Fibroblast of lung (primary cell): ENCODE results near the gene GDF2. TPM values are rescaled to one million over a fixed set of nuclear protein-coding genes. Genes with fewer than 3 reads are reported as not detected.

ENCODE experiments used
- DNase-seq, 2 donors: peaks; one replicate each; pipeline versions ENCODE4 v3.0.0 to v3.0.0-alpha.2; 2010; ENCODE audit warnings: low read depth in 2 of 2
- H2AFZ ChIP-seq: 2 replicates; pipeline ENCODE4 v1.5.1; 2012; ENCODE audit warnings: low read length, control low read depth, inconsistent platforms
- H3K27ac ChIP-seq: 2 replicates; pipeline ENCODE4 v1.5.1; 2011; ENCODE audit warnings: low read length, control low read depth; ENCODE audit not compliant: insufficient read depth
- H3K27me3 ChIP-seq: 2 replicates; pipeline ENCODE4 v1.5.1; 2011; ENCODE audit warnings: mild to moderate bottlenecking, low read length; ENCODE audit not compliant: control insufficient read depth, insufficient read depth
- H3K36me3 ChIP-seq: 2 replicates; pipeline ENCODE4 v1.5.1; 2011; ENCODE audit warnings: low read length; ENCODE audit not compliant: control insufficient read depth, insufficient read depth
- H3K4me1 ChIP-seq: 2 replicates; pipeline ENCODE4 v1.5.1; 2011; ENCODE audit warnings: low read length; ENCODE audit not compliant: control insufficient read depth, insufficient read depth; ENCODE audit errors: extremely low read depth
- H3K4me2 ChIP-seq: 2 replicates; pipeline ENCODE4 v1.5.1; 2011; ENCODE audit warnings: low read length, control low read depth; ENCODE audit not compliant: insufficient read depth; ENCODE audit errors: extremely low read depth
- H3K4me3 ChIP-seq, 4 experiments: fragments of 200-600 bp in 1 of 4; sonication (generic) in 1 of 4; replicated peaks in 1 of 4; 2 replicates each; pipeline ENCODE4 v1.5.1; 2011 to 2016; ENCODE audit warnings: low read length in 4 of 4, low read depth in 3 of 4, mild to moderate bottlenecking in 3 of 4, control low read depth in 2 of 4, inconsistent platforms in 1 of 4, mixed read lengths in 1 of 4; ENCODE audit not compliant: insufficient read depth in 1 of 4; ENCODE audit errors: control extremely low read depth in 1 of 4
- H3K79me2 ChIP-seq: 2 replicates; pipeline ENCODE4 v1.5.1; 2012; ENCODE audit warnings: mild to moderate bottlenecking, low read length, inconsistent platforms; ENCODE audit not compliant: control insufficient read depth, insufficient read depth
- H3K9ac ChIP-seq: 2 replicates; pipeline ENCODE4 v1.5.1; 2011; ENCODE audit warnings: mild to moderate bottlenecking, low read length, control low read depth; ENCODE audit not compliant: insufficient read depth
- H3K9me3 ChIP-seq: 2 replicates; pipeline ENCODE4 v1.5.1; 2012; ENCODE audit warnings: low read depth, low read length; ENCODE audit not compliant: control insufficient read depth, insufficient read depth
- H4K20me1 ChIP-seq: 2 replicates; pipeline ENCODE4 v1.5.1; 2011; ENCODE audit warnings: low read length; ENCODE audit not compliant: control insufficient read depth, insufficient read depth; ENCODE audit errors: extremely low read depth
- EZH2 ChIP-seq: IDR thresholded peaks from 2 replicates; pipeline ENCODE4 v1.5.1; 2012; ENCODE audit warnings: low read length, control low read depth, mild to moderate bottlenecking; ENCODE audit errors: missing control alignments
- polyA plus RNA-seq, 2 donors: library from polyadenylated mRNA; depleted of rRNA in 1 of 2; stranded (reverse) in 1 of 2; unstranded in 1 of 2; fragments of >200 nt; gene quantifications; 2 replicates each; pipeline ENCODE4 v1.2.1, GENCODE V29; 2011 to 2012; ENCODE audit warnings: missing spikeins in 1 of 2
- total RNA-seq: library from RNA; depleted of rRNA; stranded (reverse); fragments of >200 nt; gene quantifications from 2 replicates; pipeline ENCODE4 v1.2.1, GENCODE V29; 2014
- TF ChIP-seq, protein P1 (sequence below), 2 donors: IDR thresholded peaks in 1 of 2; conservative IDR thresholded peaks in 1 of 2; 1 replicate in 1 of 2; 2 replicates in 1 of 2; pipeline ENCODE4 v1.5.1; 2011 to 2012; ENCODE audit warnings: low read length in 2 of 2, control low read depth in 1 of 2, inconsistent platforms in 1 of 2, low read depth in 1 of 2, mild to moderate bottlenecking in 1 of 2

GDF2 gene
- total and polyA plus RNA-seq, 2 donors (not counting 1 experiment from before 2014, with no cell fraction given), result not detected

DNA sequence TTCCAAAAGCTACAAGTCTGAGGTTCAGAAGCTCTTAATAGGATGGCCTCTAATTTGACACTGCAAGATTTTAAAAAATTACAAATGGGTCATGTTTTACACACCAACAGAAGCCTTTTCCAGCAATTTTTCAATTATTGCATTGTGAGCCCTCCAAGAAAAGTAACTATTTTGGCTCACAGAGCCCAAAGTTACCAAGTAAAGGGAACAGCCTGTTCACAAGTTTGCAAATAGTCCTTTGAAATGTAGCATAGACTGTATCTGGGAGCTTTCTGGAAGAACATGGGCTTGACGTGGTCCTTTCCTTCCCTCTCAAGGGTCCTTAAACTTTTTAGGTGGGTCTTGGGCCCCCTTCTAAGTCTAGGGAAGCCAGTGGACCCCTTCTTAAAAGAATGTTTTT, 23.5 kb upstream of the GDF2 start:
- no peak overlapping the region for H3K27ac ChIP-seq
- H3K4me3 ChIP-seq, result no peak overlapping the region
- no peaks in the 10 kb centered on the region for H3K9me3 ChIP-seq
- H3K79me2 ChIP-seq, result no peaks in the 10 kb centered on the region
- peaks cover 14% of the 10 kb centered on the region for H3K27me3 ChIP-seq
- TF ChIP-seq, protein P1, sequence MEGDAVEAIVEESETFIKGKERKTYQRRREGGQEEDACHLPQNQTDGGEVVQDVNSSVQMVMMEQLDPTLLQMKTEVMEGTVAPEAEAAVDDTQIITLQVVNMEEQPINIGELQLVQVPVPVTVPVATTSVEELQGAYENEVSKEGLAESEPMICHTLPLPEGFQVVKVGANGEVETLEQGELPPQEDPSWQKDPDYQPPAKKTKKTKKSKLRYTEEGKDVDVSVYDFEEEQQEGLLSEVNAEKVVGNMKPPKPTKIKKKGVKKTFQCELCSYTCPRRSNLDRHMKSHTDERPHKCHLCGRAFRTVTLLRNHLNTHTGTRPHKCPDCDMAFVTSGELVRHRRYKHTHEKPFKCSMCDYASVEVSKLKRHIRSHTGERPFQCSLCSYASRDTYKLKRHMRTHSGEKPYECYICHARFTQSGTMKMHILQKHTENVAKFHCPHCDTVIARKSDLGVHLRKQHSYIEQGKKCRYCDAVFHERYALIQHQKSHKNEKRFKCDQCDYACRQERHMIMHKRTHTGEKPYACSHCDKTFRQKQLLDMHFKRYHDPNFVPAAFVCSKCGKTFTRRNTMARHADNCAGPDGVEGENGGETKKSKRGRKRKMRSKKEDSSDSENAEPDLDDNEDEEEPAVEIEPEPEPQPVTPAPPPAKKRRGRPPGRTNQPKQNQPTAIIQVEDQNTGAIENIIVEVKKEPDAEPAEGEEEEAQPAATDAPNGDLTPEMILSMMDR (conservative IDR thresholded peaks at IDR 0.05 in 1 of 2, IDR thresholded peaks at IDR 0.05 in 1 of 2; ENCODE audit: low read depth in 1 of 2, low read length in 2 of 2), result no peak
- no peak for TF ChIP-seq EZH2
- no peak for DNase-seq
- no peaks in the 10 kb centered on the region for H3K4me1 ChIP-seq
- H4K20me1 ChIP-seq, result no peaks in the 10 kb centered on the region
- no peak overlapping the region for H3K4me2 ChIP-seq
- no peak overlapping the region for H3K9ac ChIP-seq
- no peaks in the 10 kb centered on the region for H3K36me3 ChIP-seq
- no peak overlapping the region for H2AFZ ChIP-seq

DNA sequence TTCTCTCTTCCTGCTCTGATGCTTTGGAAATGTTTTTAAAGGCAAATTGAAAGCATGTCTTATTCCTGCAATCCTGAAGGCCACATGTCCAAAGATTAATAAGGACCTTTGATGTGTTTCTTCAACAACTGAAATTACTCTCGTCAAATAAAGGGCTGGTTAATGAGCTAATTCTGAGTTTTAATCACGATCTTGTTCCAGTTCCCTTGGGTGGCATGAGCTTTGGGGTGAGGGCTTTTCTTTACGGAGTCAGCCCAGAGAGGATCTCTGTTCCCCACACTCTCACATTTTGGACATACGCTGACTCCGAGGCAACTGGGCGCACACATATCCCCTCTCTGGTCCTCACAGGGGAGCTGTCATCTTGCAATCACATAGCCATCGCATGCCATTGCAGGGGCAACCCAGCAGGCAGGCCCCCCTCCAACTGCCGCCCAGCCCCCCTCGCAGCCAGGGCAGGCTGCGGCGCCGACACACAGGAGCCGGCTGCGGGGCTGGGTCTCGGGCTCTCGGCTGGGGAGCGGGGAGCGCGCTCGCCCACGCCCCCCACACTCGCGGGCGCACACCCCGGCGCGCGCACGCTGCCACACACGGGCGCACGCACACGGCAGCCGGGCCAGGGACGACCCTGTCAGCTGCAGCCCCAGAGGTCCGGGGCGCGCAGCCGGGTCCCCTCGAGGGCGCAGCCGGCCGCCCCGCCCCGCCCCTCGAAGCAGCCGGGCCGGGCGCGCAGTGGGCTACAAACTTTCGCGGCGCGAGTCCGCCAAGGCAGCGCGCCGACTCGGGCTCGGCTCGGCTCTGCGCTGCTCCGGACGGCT, 22.4 kb upstream of the GDF2 start, which contains the start of gene GDF10:
Gene GDF10 (plus strand): TSS at position 587 of the 818 bp plus-strand sequence. CDS start 455 bp downstream, outside the sequence.
- Histone ChIP-seq H3K9me3 (no peaks in the 10 kb centered on the region), H3K4me3 (peak within 1 kb of the TSS in 3 of 4 experiments; percentile 25 to 66 (median 26)), H3K36me3 (no peaks in the 10 kb centered on the region), H3K4me1 (no peaks in the 10 kb centered on the region), H3K9ac (no peak within 1 kb of the TSS), H3K4me2 (peak within 1 kb of the TSS; percentile 59), H2AFZ (no peak within 1 kb of the TSS), H3K27me3 (peaks cover 14% of the 10 kb centered on the region), H3K79me2 (no peaks in the 10 kb centered on the region), H3K27ac (no peak within 1 kb of the TSS), H4K20me1 (no peaks in the 10 kb centered on the region)
- TF ChIP-seq EZH2, result peak; percentile 67
- TF ChIP-seq, protein P1 (conservative IDR thresholded peaks at IDR 0.05 in 1 of 2, IDR thresholded peaks at IDR 0.05 in 1 of 2; ENCODE audit: low read depth in 1 of 2, low read length in 2 of 2), result no peak
- DNase-seq, result no peak

DNA sequence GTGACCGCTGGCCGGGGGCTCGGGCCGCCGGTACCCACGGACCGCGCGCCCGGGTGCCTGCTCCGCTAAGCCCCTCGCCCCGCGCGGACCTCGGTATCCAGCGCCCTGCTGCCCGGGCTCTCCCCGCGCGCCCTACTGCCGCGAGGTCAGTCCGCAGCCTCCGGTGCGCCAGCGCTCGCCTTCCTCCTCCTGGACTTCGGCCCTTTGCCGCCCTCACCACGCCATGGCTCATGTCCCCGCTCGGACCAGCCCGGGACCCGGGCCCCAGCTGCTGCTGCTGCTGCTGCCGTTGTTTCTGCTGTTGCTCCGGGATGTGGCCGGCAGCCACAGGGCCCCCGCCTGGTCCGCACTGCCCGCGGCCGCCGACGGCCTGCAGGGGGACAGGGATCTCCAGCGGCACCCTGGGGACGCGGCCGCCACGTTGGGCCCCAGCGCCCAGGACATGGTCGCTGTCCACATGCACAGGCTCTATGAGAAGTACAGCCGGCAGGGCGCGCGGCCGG, 21.8 kb upstream of the GDF2 start:
- TF ChIP-seq, protein P1 (conservative IDR thresholded peaks at IDR 0.05 in 1 of 2, IDR thresholded peaks at IDR 0.05 in 1 of 2; ENCODE audit: low read depth in 1 of 2, low read length in 2 of 2), result peak in 1 of 2 donors; percentile 6
- no peak for TF ChIP-seq EZH2
- Histone ChIP-seq H3K27me3 (peaks cover 14% of the 10 kb centered on the region), H3K9ac (no peak overlapping the region), H3K4me1 (no peaks in the 10 kb centered on the region), H4K20me1 (no peaks in the 10 kb centered on the region), H3K36me3 (no peaks in the 10 kb centered on the region), H3K79me2 (no peaks in the 10 kb centered on the region), H3K9me3 (no peaks in the 10 kb centered on the region), H3K4me2 (peak overlapping the region; percentile 59), H3K4me3 (peak overlapping the region in 3 of 4 experiments; percentile 25 to 66 (median 26)), H3K27ac (no peak overlapping the region), H2AFZ (no peak overlapping the region)
- peak in 1 of 2 donors; percentile 1 for DNase-seq
